HG03175 (cell line): Measurements from ENCODE around the gene MRPL27.

Source experiments
- ATAC-seq: cut with Tn5 transposase; IDR thresholded peaks from one replicate; pipeline ENCODE4 v1.9.1; 2021; ENCODE audit warnings: mild to moderate bottlenecking, moderate library complexity; ENCODE audit not compliant: unreplicated experiment

MRPL27 gene

DNA sequence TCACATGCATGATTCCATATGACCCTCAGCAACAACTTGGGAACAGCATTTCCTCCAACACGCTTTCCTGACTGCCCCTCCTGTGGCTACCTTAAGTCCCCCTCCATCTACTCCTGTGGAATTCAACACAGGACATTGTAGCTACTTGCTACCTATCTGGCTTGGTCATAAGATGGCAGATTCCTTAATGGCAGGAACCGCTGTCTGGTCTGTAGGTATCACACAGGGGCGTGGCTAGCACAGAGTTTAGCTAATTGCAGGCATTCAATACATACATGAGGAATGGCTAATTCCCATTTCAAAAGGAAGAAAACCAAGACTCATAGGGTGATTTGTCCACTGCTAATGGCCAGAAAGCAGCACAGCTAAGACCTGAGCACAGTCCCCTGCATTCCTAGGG, 15.7 kb upstream of the MRPL27 start:
- no peak for ATAC-seq

- ATAC-seq = no peak
These were observed 13.5 kb upstream of the MRPL27 start for GRCh38 chr17:50386510-50386909.

GRCh38 chr17:50382931-50383330, 9.9 kb upstream of the MRPL27 start:
- no peak for ATAC-seq

GRCh38 chr17:50381920-50382319, 8.9 kb upstream of the MRPL27 start:
- no peak for ATAC-seq

DNA sequence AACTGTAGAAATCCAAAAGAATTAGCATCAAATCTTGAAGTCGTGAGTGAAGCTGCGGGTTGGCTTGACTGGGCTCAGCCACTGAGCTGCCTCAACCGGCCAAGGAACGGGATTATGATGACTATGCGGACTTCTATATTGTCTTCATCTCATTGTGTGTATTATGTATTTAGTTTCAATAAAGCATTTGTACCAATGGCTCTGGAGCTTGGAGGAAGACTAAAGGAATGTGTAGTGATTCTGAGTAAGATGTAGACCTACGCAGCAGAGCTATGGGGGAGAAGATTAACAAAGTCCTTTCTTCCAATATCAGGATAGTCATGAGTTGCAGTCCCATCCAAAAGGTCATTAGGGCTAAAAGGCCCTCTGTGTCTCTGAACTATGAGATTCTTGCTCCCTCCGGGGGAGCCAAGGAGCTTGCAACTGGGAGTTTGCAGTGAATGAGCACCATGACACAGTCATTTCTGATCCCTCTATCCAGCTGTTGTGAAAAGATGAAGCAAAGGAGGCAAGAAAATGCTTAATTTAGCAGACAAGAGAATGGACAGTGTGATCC, 8.4 kb upstream of the MRPL27 start:
- no peak for ATAC-seq

DNA sequence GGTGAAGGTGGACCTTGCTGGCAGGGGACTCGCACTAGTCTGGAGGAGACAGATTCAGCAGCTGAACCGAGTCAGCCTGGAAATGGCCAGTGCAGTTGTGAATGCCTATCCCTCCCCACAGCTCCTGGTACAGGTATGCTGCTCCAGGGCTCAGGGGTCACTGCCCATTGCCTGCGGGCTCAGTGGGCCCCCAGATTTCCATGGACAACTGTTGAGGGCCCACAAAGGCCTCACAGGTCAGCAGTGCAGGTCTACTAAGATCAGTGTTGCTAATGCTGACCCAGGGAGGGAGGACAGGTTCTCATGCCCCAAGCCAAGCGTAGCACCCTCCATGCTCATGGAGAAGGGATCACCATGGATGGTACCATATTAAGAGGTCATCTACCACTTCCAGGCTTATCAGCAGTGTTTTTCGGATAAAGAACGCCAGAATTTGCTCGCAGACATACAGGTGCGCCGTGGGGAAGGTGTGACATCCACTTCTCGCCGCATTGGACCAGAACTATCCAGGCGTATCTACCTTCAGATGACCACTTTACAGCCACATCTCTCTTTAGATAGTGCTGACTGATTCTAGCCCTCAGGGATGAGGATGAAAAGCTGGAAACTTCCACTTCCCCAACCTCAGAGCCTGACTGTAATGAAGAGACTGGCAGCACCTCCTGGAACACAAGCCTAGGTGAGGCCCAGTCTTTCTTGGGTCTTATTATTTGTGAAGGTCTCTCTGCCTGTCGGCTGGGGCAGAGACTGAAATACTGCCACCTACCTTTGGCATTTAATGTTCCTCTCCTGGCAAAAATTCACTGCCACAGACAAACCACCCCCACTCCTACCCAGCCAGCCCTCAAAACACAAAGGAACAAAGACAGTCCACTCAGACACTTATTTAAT, 7.6 kb upstream of the MRPL27 start:
- no peak for ATAC-seq

GRCh38 chr17:50379351-50380132, 6.6 kb upstream of the MRPL27 start:
- no peak for ATAC-seq

- no peak for ATAC-seq
These were observed 3.0 kb upstream of the MRPL27 start for GRCh38 chr17:50375858-50376538.

- no peak for ATAC-seq
These were observed 721 bp upstream of the MRPL27 start for GRCh38 chr17:50373705-50374104.

DNA sequence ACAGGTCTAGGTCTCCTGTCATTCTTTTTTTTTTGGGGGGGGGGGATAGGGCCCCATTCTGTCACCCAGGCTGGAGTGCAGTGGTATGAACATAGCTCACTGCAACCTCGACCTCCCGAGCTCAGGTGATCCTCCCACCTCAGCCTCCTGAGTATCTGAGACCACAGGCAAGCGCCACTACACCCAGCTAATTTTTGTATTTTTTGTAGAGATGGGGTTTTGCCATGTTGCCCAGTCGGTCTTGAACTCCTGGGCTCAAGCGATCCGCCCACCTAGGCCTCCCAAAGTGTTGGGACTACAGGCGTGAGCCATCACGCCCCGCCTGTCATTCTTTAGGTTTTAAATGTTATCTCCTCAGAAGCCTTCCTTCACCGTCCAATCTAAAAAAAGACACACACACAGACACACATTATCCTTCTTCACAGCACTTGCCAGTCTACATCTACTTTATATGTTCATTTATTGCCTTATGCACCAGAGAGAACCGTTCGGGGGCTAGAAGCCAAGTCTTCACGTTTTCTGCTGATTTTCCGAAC, 694 bp downstream of the MRPL27 start:
- no peak for ATAC-seq

DNA sequence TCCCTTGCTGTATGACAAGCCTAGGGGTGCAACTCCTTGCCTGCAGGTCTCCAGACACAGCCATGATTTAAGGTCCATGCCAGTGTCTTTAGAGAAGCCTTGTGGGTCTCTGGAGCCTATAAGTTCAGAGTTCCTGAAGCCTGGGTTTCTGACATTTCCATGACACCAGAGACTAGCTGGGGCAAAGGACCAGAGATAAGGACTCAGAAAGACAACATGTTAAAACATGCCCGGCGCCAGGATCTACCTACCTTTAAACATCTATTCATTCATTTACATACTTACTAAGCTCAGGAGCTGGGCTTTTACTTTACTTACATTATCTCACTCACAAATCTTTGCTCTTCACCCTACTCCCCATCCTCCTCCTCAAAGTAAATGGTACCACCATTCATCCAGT, 1.5 kb downstream of the MRPL27 start:
- ATAC-seq = no peak

DNA sequence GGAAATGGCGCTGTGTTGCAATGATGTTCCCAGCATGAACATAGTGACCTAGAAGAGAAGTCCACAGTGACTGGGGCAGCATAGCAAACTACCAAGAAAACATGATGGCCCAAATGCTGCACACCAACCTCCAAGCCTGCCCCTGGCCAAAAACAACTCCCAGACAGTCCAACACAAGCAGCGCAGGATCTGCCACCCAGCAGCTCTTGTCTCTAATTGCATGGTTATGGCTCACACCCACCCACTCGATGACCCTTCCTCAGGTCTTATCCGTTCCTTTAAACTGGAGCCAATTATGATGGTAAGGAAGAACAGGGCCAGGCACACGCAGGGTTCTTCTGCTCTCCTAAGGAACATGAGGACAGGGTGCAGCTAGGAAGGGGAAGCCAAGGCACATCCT, 2.9 kb downstream of the MRPL27 start:
- ATAC-seq = no peak

DNA sequence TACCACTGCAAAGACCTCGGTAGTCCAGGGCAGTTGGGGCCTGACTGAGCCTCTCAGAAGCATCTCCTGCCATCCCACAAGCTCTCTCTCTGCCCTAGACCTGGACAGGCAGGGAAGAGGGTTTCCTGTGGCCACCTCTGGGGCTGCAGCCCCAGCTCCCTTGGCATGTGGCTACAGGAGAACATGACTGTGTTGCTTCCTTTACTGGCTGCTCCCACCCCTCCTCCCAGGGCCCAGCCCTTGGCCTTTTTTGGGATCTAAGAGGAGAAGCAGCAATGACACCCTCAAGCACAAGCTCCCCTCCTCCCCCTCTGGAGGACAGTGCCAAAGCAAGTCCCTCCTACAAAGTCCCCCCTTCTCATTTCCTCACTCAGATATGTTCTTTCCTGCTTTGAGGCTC, 5.6 kb downstream of the MRPL27 start:
- no peak for ATAC-seq

- ATAC-seq = no peak
These were observed 7.2 kb downstream of the MRPL27 start for GRCh38 chr17:50365649-50366393.

- no peak for ATAC-seq
These were observed 7.8 kb downstream of the MRPL27 start for GRCh38 chr17:50365165-50365564.

- no peak for ATAC-seq
These were observed 8.3 kb downstream of the MRPL27 start for GRCh38 chr17:50364715-50365114.

GRCh38 chr17:50364061-50364458, 8.9 kb downstream of the MRPL27 start:
- ATAC-seq = no peak

DNA sequence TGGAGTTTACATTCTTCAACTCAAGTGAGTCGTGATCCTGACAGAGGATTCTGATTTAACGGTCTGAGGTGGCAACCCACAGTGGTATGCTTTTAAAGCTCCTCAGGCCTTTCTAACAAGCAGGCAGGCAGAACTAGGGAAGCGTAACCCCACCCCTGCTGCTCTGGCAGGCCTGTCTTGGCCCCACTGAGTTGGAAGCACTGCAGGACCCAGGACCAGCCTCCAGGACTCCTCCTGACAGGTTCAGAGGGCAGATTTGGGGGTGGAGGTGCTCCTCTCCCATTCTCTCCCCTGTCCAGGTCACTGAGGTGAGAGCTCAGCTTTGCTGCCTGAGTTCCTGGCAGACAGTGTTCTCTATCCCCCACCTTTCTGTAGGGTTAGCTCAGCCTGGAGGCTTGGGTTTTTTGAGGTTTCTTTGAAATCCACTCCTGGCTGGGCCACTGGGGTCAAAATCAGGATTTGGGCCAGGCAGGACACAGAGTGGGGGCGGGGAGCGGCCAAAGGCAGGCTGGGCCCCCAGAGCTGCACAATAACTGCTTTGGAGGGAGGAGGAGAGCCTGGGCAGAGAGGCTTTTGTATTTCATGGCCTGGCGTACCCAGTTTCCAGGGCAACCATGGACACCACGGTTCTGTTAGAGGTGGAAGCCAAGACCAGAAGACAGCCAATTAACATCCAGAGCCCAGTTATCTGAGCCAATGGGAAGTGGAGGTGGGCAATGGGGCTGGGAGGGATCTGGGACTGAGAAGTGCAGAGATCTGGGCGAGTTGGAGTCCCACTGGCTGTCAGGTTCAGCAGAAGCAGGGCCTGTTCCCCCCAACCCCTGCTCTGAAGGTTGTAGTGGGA, 9.5 kb downstream of the MRPL27 start:
- ATAC-seq = no peak

- no peak for ATAC-seq
These were observed 10.3 kb downstream of the MRPL27 start for GRCh38 chr17:50362661-50363060.
